ENCODE results near the gene TEK.

The TEK gene

DNA sequence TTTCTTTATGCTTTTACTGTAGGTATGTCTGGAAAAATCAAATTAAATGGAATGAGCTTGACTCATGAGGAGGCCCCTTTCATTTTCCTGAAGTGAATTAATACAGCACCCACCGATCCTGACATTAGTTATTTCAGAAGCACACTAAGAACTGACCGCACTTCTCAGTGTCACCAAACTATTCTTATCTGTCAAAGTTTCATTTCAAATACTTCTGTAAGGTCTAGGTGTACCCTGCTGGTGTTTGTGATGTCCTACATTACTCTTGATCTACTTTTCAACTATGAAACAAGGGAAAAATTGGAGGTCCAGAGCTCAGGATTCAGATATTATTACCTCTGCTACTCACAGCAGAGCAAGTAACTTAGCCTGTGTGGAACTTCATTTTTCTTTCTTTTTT lies 1.8 kb upstream of the TEK start:
- no peak for ATAC-seq
- TF ChIP-seq ESRRG (CRISPR knock-in tag; IDR thresholded peaks at IDR 0.05) (no peak), ZNF565 (CRISPR knock-in tag; conservative IDR thresholded peaks at IDR 0.05; ENCODE audit: low read depth) (no peak), TOX (CRISPR knock-in tag; IDR thresholded peaks at IDR 0.05; ENCODE audit: borderline replicate concordance) (no peak), SNAI2 (CRISPR knock-in tag; IDR thresholded peaks at IDR 0.05) (no peak), TCF4 (CRISPR knock-in tag; IDR thresholded peaks at IDR 0.05; ENCODE audit: borderline replicate concordance) (no peak), ZNF8 (CRISPR knock-in tag; IDR thresholded peaks at IDR 0.05) (no peak)
- TF ChIP-seq, protein P1, sequence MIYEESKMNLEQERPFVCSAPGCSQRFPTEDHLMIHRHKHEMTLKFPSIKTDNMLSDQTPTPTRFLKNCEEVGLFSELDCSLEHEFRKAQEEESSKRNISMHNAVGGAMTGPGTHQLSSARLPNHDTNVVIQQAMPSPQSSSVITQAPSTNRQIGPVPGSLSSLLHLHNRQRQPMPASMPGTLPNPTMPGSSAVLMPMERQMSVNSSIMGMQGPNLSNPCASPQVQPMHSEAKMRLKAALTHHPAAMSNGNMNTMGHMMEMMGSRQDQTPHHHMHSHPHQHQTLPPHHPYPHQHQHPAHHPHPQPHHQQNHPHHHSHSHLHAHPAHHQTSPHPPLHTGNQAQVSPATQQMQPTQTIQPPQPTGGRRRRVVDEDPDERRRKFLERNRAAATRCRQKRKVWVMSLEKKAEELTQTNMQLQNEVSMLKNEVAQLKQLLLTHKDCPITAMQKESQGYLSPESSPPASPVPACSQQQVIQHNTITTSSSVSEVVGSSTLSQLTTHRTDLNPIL (CRISPR knock-in tag; IDR thresholded peaks at IDR 0.05; ENCODE audit: low read depth): no peak
- TF ChIP-seq, protein P2, sequence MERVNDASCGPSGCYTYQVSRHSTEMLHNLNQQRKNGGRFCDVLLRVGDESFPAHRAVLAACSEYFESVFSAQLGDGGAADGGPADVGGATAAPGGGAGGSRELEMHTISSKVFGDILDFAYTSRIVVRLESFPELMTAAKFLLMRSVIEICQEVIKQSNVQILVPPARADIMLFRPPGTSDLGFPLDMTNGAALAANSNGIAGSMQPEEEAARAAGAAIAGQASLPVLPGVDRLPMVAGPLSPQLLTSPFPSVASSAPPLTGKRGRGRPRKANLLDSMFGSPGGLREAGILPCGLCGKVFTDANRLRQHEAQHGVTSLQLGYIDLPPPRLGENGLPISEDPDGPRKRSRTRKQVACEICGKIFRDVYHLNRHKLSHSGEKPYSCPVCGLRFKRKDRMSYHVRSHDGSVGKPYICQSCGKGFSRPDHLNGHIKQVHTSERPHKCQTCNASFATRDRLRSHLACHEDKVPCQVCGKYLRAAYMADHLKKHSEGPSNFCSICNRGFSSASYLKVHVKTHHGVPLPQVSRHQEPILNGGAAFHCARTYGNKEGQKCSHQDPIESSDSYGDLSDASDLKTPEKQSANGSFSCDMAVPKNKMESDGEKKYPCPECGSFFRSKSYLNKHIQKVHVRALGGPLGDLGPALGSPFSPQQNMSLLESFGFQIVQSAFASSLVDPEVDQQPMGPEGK (CRISPR knock-in tag; IDR thresholded peaks at IDR 0.05; ENCODE audit: borderline replicate concordance): no peak
- TF ChIP-seq, protein P3, sequence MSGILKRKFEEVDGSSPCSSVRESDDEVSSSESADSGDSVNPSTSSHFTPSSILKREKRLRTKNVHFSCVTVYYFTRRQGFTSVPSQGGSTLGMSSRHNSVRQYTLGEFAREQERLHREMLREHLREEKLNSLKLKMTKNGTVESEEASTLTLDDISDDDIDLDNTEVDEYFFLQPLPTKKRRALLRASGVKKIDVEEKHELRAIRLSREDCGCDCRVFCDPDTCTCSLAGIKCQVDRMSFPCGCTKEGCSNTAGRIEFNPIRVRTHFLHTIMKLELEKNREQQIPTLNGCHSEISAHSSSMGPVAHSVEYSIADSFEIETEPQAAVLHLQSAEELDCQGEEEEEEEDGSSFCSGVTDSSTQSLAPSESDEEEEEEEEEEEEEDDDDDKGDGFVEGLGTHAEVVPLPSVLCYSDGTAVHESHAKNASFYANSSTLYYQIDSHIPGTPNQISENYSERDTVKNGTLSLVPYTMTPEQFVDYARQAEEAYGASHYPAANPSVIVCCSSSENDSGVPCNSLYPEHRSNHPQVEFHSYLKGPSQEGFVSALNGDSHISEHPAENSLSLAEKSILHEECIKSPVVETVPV (CRISPR knock-in tag; IDR thresholded peaks at IDR 0.05): no peak

- TF ChIP-seq PPARA (CRISPR knock-in tag; IDR thresholded peaks at IDR 0.05; ENCODE audit: borderline replicate concordance) (no peak), ESRRG (CRISPR knock-in tag; IDR thresholded peaks at IDR 0.05) (no peak), ZC3H10 (CRISPR knock-in tag; IDR thresholded peaks at IDR 0.05) (no peak), ZNF70 (CRISPR knock-in tag; IDR thresholded peaks at IDR 0.05) (no peak), RARB (CRISPR knock-in tag; IDR thresholded peaks at IDR 0.05) (no peak), ZFP30 (CRISPR knock-in tag; IDR thresholded peaks at IDR 0.05) (no peak), ARNTL (CRISPR knock-in tag; IDR thresholded peaks at IDR 0.05; ENCODE audit: borderline replicate concordance, low read depth) (no peak), ZFP3 (CRISPR knock-in tag; IDR thresholded peaks at IDR 0.05) (no peak), BACH2 (CRISPR knock-in tag; IDR thresholded peaks at IDR 0.05; ENCODE audit: borderline replicate concordance) (no peak), GLIS3 (CRISPR knock-in tag; IDR thresholded peaks at IDR 0.05) (no peak), TCF4 (CRISPR knock-in tag; IDR thresholded peaks at IDR 0.05; ENCODE audit: borderline replicate concordance) (no peak), TOX (CRISPR knock-in tag; IDR thresholded peaks at IDR 0.05; ENCODE audit: borderline replicate concordance) (no peak), TSHZ2 (CRISPR knock-in tag; IDR thresholded peaks at IDR 0.05) (no peak), ZNF565 (CRISPR knock-in tag; conservative IDR thresholded peaks at IDR 0.05; ENCODE audit: low read depth) (no peak), ISL1 (CRISPR knock-in tag; IDR thresholded peaks at IDR 0.05) (no peak)
- TF ChIP-seq, protein P4, sequence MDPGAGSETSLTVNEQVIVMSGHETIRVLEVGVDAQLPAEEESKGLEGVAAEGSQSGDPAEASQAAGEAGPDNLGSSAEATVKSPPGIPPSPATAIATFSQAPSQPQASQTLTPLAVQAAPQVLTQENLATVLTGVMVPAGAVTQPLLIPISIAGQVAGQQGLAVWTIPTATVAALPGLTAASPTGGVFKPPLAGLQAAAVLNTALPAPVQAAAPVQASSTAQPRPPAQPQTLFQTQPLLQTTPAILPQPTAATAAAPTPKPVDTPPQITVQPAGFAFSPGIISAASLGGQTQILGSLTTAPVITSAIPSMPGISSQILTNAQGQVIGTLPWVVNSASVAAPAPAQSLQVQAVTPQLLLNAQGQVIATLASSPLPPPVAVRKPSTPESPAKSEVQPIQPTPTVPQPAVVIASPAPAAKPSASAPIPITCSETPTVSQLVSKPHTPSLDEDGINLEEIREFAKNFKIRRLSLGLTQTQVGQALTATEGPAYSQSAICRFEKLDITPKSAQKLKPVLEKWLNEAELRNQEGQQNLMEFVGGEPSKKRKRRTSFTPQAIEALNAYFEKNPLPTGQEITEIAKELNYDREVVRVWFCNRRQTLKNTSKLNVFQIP (CRISPR knock-in tag; IDR thresholded peaks at IDR 0.05; ENCODE audit: borderline replicate concordance, low read depth): no peak
- TF ChIP-seq, protein P3 (CRISPR knock-in tag; IDR thresholded peaks at IDR 0.05): no peak
Measured at GRCh38 chr9:27109621-27110020, 596 bp downstream of the TEK start.

More at GRCh38 chr9:27109621-27110020, 596 bp downstream of the TEK start:
- ATAC-seq: no peak

Data from SK-N-SH treated with all-trans-retinoic acid at 6 μM for 48 hours (cell line).